ENCODE measurements around the gene PXDN. TPM values are rescaled to one million over a fixed set of nuclear protein-coding genes. Genes with fewer than 3 reads are reported as not detected.

Gene PXDN
- total RNA-seq, 2 donors from 2014 or later = 29.5 to 40.8 TPM

DNA sequence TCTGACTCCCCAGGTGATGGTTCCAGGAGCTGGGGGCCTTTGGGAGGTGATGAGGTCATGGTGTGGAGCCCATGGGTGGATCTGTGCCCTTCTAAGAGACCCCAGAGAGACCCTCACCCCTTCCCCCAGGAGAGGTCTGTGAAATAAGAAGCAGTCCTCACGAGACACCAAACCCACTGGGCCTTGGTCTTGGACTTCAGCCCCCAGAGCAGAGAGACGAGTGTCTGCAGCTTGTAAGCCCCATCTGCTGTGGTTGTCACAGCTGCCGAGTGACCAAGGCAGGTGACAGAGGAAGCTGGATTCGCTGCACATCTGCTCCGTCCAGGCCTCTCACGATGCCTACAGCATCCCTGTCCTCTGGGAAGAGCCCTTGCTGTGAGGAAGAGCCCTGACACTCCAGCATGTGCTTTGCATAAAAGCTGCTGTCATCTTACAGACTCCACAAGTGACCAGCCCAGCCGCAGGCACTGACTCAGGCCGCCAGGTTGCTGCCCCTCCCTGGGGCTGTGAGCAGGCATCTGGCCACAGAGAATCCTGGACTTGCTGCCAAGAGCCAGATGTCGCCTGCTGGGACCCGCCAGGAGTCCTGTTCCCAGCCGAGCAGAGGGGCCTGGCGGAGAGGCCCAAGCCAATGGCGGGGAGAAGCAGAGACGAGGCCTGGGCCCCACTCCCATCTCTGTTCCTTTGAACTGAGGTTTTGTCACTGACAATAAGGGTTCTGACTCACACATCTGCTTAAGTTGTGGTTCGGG lies 150.8 kb downstream of the PXDN start:
- H3K27ac ChIP-seq = no peak overlapping the region
- H3K27me3 ChIP-seq (replicated peaks; ENCODE audit: insufficient read depth) = no peaks in the 10 kb centered on the region
- TF ChIP-seq CTCF (IDR thresholded peaks at IDR 0.05) (peak in 1 of 4 experiments; percentile 33), POLR2A (IDR thresholded peaks at IDR 0.05) (no peak), POLR2AphosphoS5 (IDR thresholded peaks at IDR 0.05) (no peak)
- H3K9me3 ChIP-seq = no peaks in the 10 kb centered on the region
- no peak overlapping the region for H3K4me3 ChIP-seq
- intact Hi-C loops (cut with DNase I) = loop anchor here (5.0 kb wide), 1 partner anchor 224 kb away; no protein-coding TSS in a partner anchor
- no peak for DNase-seq (ENCODE audit: low spot score)
- WGBS = 57% methylated on average over 12 of the region's 15 CpGs
- H3K36me3 ChIP-seq = no peaks in the 10 kb centered on the region
- H3K4me1 ChIP-seq (replicated peaks) = peaks cover 2% of the 10 kb centered on the region

DNA sequence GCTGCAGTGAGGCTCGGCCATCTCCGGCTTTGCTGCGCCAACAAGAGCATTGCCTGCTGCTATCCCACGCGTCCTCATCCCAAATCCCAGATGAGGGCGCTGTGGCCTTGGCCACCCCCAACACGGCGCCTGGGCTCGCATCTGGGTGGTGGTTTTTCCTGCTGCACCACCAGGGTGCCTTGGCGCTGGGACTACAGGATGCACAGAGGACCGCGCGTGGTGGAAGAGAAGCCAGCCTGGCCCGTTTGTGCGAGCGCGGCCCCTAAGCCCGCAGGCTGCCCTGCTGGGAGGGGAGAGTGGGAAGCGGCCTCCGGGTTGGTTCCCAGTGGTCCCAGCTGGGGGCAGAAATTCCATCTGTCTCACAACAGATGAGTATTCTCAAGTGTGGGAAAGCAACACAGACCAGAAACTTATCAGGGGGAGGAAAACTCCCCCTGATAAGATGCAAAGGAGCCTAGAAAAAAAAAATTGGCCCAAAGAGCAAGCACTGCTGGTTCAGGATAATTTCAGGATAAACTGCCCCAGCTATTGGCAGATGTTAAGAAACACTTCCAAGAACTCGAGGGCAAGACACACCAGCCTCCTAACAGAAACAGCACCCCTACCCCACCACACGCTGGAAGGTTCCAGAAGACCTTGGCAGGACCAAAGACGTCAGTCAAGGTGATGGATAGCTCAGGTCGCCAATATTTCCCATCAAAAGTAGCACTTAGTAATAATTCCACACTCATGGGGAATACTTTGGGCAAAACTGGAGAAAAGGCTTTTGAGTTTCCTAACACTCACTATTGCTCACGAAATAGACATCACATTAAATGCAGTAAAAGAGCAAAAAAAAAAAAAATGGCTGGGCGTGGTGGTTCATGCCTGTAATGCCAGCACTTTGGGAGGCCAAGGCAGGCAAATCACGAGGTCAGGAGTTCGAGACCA lies 152.1 kb downstream of the PXDN start:
- TF ChIP-seq POLR2A (IDR thresholded peaks at IDR 0.05) (no peak), CTCF (IDR thresholded peaks at IDR 0.05) (peak; percentile 54 to 91 (median 74)), POLR2AphosphoS5 (IDR thresholded peaks at IDR 0.05) (peak; percentile 73)
- Histone ChIP-seq H3K27me3 (replicated peaks; ENCODE audit: insufficient read depth) (no peaks in the 10 kb centered on the region), H3K36me3 (no peaks in the 10 kb centered on the region), H3K4me1 (replicated peaks) (peaks cover 2% of the 10 kb centered on the region), H3K27ac (no peak overlapping the region), H3K9me3 (no peaks in the 10 kb centered on the region), H3K4me3 (no peak overlapping the region)
- peak; percentile 82 for DNase-seq (ENCODE audit: low spot score)
- intact Hi-C loops (cut with DNase I) = loop anchor here (1.0 to 5.0 kb wide), 3 partner anchors 83 to 225 kb away; no protein-coding TSS in a partner anchor
- whole genome bisulfite sequencing = 52% methylated on average over 25 of the region's 28 CpGs

- Histone ChIP-seq H3K4me1 (replicated peaks) (peaks cover 2% of the 10 kb centered on the region), H3K27ac (no peak overlapping the region), H3K4me3 (no peak overlapping the region), H3K9me3 (no peaks in the 10 kb centered on the region), H3K36me3 (no peaks in the 10 kb centered on the region), H3K27me3 (replicated peaks; ENCODE audit: insufficient read depth) (no peaks in the 10 kb centered on the region)
- WGBS = 66% methylated on average over 14 of the region's 16 CpGs
- intact Hi-C loops (cut with DNase I) = loop anchor here (5.0 kb wide), 1 partner anchor 226 kb away; no protein-coding TSS in a partner anchor
- TF ChIP-seq POLR2AphosphoS5 (IDR thresholded peaks at IDR 0.05) (no peak), CTCF (IDR thresholded peaks at IDR 0.05) (no peak), POLR2A (IDR thresholded peaks at IDR 0.05) (no peak)
- no peak for DNase-seq (ENCODE audit: low spot score)
Observed at GRCh38 chr2:1591461-1591770, 152.9 kb downstream of the PXDN start.

DNA sequence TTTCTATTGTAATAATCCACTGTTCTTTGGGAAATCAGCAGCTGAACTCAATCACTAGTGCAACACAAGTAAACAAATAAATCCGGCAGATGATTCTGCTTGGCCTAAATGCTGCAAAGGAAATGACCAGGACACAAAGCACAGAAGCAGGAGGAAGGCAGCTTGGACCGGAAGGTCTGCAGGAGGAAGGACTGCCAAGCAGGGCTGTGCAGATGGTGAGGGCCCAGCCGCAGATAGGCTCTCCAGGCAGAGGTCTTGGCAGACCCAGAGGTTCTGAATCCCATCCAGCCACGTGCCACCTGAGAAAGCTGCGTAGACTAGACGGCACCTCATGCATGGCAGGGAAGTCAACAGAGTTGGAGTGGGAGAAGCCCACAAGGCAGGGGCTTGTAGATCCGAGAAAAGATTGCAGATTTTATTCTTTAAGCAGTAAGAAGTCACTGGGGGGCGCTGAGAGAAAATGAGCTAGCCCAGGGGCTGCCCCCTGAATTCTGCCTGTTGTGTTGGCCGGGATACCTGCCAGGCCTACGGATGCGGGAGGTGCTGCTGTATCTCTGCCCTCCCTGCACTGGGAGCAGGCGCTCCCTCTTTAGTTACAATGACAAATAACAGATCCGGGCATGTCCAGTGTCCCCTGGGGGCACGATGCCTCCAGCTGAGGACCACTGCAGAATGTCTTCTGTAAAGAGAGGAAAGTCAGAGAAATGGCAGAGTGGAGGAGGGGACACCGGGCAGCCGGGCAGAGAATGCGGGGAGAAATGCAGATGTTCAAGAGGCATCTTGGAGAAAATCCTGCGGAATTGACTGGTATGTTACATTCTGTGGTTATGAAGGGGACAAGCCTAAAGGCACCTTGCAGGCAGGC lies 153.5 kb downstream of the PXDN start:
- H3K27me3 ChIP-seq (replicated peaks; ENCODE audit: insufficient read depth) = no peaks in the 10 kb centered on the region
- intact Hi-C loops (cut with DNase I) = loop anchor here (5.0 kb wide), 1 partner anchor 226 kb away; no protein-coding TSS in a partner anchor
- TF ChIP-seq POLR2A (IDR thresholded peaks at IDR 0.05) = no peak
- peak; percentile 8 for TF ChIP-seq POLR2AphosphoS5 (IDR thresholded peaks at IDR 0.05)

More for the DNA sequence above, 153.5 kb downstream of the PXDN start:
- Histone ChIP-seq H3K9me3 (no peaks in the 10 kb centered on the region), H3K36me3 (no peaks in the 10 kb centered on the region), H3K4me3 (no peak overlapping the region), H3K4me1 (replicated peaks) (peaks cover 2% of the 10 kb centered on the region), H3K27ac (no peak overlapping the region)
- DNase-seq (ENCODE audit: low spot score) = no peak
- WGBS = 50% methylated on average over 18 of the region's 18 CpGs
